Central memory CD4-positive, alpha-beta T cell (primary cell): ENCODE results near the gene POLR3A.

Source experiments
- DNase-seq: peaks from one replicate; pipeline ENCODE4 v3.0.0; 2022

Gene POLR3A

DNA sequence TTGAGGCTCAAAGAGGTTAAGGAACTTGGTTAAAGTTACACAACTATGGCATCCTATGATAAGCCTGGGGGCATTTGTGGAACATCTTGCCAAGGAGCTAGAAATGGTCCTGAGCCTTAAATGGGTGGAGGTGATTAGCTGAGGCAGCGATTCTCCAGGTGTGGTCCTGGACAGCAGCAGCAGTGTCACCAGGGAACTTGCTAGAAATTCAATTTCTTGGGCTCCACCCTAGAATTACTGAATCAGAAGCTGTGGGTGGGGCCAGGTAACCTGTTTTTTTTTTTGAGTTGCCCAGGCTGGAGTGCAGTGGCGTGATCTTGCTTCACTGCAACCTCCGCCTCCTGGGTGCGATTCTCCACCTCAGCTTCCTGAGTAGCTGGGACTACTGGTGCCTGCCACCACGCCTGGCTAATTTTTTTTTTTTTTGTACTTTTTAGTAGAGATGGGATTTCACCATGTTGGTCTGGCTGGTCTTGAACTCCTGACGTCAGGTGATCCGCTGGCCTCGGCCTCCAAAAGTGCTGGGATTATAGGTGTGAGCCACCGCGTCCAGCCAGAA, 17.5 kb upstream of the POLR3A start:
- DNase-seq = no peak

GRCh38 chr10:78045856-78046255, 16.5 kb upstream of the POLR3A start:
- DNase-seq = no peak

GRCh38 chr10:78045237-78045636, 15.9 kb upstream of the POLR3A start:
- no peak for DNase-seq

GRCh38 chr10:78044699-78045098, 15.4 kb upstream of the POLR3A start:
- no peak for DNase-seq

DNA sequence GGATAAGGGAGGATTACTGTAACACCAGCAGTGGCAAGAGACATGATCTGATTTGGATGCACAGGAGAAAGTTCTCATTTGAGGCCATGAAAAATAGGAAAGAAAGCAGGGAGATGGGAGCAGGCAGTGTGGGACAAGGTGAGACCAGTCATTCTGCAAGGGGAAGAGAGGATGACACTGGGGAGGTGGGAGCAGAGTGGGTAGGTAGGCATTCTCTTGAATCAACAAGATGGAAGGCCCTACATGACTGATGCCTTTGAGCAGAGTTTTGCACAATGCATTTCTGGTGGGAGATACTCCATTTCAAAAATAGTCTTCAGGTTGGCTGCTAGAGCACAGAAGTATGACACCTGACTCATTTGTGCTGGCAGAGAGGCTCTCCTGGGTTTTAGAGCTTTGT, 14.9 kb upstream of the POLR3A start:
- DNase-seq = no peak

DNA sequence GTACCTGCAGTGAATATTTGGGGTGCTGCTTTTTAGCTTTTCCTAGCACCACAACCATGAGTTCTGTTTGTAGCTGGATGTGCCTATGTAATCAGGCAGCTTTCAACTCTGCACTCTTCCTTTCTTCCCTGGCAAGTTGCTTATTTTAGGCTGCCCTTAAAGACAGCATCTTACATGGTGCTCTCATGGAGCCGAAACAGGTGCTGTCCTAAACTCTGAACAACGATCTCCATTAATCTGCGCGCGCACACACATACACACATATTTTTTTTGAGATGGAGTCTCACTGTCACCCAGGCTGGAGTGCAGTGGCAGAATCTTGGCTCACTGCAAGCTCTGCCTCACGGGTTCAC, 13.4 kb upstream of the POLR3A start:
- no peak for DNase-seq

GRCh38 chr10:78042058-78042751, 12.9 kb upstream of the POLR3A start:
- DNase-seq = no peak

- DNase-seq = no peak
These were observed 12.1 kb upstream of the POLR3A start for GRCh38 chr10:78041170-78042057.

DNA sequence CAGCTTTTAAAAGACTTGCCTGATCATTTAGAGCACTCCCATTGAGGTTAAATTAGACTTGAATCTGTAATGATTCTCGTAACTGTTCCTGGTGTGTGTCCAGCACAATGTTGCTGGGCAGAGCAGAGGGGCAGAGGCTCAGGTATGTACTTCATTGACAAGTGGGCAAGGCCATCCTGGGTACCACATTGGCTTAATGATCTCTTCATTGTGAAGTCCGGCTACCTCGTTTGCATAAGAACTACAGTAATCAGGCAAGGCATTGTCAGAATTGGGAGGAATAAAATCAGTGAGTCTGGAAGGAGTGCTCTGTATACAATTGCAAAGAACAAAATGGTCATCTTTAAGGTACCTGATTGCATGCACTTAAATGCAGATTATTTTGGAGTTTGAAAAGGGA, 10.4 kb upstream of the POLR3A start:
- no peak for DNase-seq

DNA sequence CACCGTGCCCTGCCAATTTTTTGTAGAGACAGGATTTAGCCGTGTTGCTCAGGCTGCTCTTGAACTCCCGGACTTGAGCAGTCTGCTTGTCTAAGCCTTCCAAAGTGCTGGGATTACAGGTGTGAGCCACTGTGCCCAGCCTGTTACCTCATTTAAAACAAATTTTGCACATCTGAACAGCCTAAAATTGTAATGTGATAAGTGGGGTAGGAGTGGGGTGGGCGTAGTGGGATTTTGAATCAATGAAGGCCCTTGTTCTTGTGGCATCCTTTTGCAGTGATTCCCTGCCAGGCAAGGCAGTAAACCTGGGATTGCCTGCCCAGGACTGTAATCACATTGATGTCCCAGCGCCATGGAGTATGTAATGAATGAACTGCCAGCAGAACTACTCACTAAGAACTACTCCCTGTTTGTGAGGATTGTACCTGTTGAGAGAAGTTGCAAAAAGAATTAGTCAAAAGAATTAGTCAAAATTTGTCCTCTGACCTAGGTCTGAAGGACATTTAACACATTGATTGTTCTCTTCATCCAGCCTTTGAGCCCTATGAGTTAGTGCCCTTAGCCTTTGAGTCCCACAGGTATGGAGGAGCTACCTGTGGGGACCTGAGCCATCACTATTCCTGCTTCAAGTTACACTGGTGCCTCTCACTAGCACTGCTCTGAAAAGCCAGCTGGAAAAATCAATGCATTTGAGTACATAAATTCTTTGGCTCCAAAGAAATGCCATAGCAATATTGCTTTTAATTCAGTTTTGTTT, 9.7 kb upstream of the POLR3A start:
- no peak for DNase-seq

GRCh38 chr10:78038105-78038504, 8.8 kb upstream of the POLR3A start:
- no peak for DNase-seq

DNA sequence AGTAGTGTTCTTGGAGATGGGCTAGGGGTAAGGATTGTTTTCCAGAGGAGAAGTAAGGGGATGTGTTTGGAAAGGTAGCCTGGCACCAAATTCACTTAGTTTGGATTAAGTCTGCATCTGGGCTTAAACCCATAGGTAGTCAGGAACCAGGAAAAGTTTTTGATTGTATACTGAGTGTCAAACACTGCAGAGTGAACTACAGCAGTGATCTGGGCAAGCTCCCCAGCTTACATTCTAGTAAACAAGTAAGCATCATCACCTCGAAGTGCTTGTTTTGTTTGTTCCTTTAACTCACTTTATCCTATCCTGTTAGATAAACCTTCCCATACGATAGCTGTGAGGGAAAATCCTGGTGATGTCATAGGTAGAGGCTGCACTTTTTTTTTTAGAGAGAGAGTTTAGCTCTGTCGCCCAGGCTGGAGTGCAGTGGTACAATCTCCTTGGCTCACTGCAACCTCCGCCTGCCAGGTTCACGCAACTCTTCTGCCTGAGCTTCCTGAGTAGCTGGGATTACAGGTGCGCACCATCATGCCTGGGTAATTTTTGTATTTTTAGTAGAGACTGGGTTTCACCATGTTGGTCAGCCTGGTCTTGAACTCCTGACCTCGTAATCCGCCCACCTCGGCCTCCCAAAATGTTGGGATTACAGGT, 6.7 kb upstream of the POLR3A start:
- no peak for DNase-seq

DNA sequence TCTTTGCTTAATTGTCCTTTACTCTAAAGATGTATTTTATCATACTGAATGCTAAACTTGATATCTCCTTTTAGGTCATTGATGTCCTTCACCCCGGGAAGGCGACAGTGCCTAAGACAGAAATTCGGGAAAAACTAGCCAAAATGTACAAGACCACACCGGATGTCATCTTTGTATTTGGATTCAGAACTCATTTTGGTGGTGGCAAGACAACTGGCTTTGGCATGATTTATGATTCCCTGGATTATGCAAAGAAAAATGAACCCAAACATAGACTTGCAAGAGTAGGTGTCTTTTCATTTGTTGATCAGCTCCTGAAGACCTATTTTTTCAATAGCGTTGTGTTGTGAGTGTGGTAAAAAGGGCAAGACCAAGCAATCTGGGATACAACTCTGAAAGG, 6.1 kb upstream of the POLR3A start:
- no peak for DNase-seq

DNA sequence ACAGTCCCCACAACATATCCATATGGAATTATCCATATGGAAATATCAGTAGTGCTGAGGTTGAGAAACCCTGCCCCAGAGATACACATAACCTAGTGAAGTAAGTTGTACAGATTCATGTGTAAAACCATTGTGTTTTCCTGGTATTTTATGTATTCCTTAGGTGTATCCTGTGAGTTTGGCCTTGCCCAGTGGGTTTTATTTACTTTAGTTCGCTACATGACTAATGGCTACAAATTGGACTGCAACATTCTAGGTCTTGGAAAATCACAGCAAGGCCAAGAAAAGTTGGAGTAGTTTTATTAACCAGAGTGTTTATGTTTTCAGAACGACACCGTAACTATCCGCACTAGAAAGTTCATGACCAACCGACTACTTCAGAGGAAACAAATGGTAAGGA, 5.7 kb upstream of the POLR3A start:
- no peak for DNase-seq

DNA sequence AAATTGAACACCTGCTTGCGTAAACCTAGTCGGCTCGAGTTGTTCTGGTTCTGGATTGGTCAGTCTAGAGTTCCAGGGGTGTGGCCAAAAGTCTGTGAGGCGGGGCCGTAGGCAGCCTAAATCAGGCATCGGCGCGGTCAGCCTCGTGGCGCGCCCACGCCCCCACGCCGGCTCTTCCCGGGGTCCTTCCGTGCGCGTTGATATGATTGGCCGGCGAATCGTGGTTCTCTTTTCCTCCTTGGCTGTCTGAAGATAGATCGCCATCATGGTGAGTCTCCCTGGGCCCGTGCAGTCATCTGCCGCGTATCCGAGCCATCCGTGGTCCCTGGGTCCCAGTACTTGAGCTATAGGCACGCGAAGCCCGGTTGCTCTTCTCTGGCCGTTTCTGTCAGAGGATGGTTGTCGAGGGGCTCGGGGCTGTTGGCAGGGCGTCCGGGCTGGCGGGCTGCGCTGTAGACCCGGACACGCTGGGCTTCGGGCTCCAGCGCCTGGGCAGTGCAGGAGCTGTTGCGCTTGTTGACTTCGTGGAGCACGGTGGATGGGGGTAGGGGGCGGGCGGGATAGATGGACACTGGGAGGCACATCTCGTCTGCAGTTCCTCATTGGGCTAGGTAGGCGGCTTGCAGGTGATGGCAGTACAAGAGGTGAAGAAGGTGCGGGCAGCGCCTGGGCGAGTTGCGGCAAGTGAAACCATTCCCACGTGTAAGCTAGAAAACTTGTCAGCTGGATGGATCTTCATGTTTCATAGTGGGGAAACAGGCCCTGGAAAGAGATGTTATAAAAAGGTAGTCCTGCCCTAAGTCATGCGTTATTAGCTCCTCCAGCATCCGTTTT, 4.5 kb upstream of the POLR3A start, which contains the start of gene RPS24:
RPS24 (plus strand) TSS at position 227 of the 834 bp plus-strand sequence; CDS start at position 266, 39 bp downstream.
- peak; percentile 95 for DNase-seq

DNA sequence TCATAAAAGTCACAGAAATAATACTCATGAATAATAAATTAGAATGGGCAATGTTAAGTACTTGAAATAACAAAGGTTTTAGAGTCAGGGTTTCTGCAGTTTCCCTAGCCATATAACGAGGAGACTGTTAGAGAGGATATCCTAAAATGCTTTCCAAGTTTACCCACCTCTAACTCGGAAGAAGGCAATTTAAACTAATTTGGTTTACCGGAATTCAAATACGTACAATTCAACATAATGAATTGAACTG, 4.0 kb upstream of the POLR3A start:
- no peak for DNase-seq

GRCh38 chr10:78028438-78029268, 662 bp downstream of the POLR3A start:
- peak; percentile 9 for DNase-seq

GRCh38 chr10:78025685-78026364, 3.5 kb downstream of the POLR3A start:
- no peak for DNase-seq

- no peak for DNase-seq
These were observed 5.6 kb downstream of the POLR3A start for GRCh38 chr10:78023741-78024140.

DNA sequence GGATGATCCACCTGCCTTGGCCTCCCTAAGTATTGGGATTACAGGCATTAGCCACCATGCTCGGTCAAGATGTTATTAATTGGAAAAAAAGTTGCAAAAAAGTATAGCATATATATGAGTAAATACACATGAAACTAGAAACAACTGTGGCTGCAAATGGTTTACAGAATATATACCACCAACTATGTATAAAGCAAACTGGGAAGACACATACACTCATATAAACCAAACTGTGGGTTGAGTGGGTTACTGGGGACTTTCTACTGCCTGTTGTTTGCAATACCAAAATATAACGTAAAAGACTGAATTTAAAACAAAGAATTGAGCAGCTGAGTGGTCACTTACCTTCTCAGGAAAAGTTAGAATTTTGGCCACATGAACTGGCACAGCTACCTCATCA, 8.1 kb downstream of the POLR3A start:
- no peak for DNase-seq
